GM10266 (cell line): ENCODE measurements around the gene ACTMAP.

Source experiments
- DNase-seq: peaks from one replicate; pipeline ENCODE4 v3.0.0; 2012; ENCODE audit errors: extremely low spot score
- TF ChIP-seq, protein P1 (sequence below): IDR thresholded peaks from 2 replicates; pipeline ENCODE4 v1.5.1; 2012; ENCODE audit warnings: mild to moderate bottlenecking, low read depth; ENCODE audit not compliant: control insufficient read depth, insufficient read depth; ENCODE audit errors: missing control alignments

The ACTMAP gene

DNA sequence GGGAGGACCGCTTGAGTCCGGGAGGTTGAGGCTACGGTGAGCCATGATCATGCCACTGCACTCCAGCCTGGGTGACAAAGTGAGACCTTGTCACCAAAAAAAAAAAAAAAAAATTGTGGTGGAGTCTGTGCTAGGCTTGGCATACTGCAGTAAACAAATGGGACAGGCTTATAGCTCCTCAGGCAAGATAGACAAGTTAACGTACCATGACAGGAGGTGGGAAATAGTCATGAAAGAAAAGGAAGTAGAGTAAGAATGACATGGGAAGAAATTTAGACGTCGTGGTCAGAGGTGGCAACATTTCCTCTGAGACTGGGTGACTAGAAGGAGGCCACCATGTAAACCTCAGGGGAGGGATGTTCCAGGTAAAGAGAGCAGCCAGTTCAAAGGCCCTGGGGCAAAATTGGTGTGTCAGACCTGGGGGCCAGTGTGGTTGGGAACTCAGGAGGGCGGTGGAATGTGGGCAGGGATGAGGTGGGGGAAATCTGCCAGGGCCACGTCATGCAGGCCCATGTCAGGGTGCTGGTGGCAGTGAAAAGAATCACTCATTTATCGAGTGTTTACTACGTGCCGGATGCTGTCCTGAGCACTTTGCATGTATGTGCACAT is 6.3 kb upstream of the ACTMAP start:
- no peak for DNase-seq
- TF ChIP-seq, protein P1, sequence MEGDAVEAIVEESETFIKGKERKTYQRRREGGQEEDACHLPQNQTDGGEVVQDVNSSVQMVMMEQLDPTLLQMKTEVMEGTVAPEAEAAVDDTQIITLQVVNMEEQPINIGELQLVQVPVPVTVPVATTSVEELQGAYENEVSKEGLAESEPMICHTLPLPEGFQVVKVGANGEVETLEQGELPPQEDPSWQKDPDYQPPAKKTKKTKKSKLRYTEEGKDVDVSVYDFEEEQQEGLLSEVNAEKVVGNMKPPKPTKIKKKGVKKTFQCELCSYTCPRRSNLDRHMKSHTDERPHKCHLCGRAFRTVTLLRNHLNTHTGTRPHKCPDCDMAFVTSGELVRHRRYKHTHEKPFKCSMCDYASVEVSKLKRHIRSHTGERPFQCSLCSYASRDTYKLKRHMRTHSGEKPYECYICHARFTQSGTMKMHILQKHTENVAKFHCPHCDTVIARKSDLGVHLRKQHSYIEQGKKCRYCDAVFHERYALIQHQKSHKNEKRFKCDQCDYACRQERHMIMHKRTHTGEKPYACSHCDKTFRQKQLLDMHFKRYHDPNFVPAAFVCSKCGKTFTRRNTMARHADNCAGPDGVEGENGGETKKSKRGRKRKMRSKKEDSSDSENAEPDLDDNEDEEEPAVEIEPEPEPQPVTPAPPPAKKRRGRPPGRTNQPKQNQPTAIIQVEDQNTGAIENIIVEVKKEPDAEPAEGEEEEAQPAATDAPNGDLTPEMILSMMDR: no peak

DNA sequence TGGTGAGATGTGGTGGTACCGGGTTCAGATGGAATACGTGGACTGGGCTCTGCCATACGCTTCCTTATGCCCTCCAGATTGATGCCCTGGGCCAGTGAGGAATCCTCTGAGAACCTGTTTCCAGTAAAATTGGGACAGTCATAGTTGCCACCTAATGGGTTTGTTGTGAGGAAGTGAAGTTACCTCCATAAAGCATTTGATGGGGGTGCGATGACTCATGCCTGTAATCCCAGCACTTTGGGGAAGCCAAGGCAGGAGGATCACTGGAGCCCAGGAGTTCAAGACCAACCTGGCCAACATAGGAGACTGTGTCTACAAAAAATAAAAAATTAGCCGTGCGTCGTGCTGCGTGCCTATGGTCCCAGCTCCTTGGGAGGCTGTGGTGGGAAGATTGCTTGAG is 5.5 kb upstream of the ACTMAP start:
- DNase-seq: no peak
- TF ChIP-seq, protein P1: no peak

DNA sequence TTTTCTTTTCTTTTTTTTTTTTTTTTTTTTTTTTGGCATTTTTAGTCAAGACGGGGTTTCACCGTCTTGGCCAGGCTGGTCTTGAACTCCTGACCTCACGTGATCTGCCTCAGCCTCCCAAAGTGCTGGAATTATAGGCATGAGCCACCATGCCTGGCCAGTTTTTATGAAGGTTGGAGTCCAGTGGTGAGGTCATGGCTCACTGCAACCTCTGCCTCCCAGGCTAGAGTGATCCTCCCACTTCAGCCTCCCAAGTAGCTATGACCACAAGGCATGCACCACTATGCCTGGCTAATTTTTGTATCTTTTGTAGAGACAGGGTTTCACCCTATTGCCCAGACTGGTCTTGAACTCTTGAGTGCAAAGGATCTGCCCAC is 5.0 kb upstream of the ACTMAP start:
- TF ChIP-seq, protein P1: no peak
- DNase-seq: no peak

DNA sequence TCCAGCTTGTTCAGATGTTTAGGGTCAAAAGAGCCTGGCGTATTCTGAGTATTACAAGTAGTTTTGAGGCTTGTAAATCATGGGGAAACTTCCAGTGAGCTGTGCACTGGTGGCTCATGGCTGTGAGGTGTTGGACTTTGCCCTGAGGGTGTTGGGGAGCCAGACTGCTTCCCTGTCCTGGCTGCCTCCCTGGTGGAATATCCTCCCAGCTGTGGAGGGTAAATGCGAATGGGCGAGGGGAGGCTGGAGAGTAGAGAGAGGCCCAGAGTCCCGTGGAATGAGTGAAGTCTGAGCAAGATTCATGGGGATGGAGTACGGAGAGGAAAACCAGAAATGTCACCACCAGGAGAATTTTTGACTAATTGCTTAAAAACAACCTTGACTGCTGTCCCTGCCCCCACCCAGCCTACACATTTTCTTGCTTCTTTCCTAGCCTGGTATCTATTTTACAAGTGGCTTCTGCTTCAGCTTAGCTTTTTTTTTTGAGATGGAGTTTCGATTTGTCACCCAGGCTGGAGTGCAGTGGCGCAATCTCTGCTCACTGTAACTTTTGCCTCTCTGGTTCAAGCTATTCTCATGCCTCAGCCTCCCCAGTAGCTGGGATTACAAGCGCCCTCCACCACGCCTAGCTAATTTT is 4.5 kb upstream of the ACTMAP start:
- TF ChIP-seq, protein P1: no peak
- DNase-seq: no peak

DNA sequence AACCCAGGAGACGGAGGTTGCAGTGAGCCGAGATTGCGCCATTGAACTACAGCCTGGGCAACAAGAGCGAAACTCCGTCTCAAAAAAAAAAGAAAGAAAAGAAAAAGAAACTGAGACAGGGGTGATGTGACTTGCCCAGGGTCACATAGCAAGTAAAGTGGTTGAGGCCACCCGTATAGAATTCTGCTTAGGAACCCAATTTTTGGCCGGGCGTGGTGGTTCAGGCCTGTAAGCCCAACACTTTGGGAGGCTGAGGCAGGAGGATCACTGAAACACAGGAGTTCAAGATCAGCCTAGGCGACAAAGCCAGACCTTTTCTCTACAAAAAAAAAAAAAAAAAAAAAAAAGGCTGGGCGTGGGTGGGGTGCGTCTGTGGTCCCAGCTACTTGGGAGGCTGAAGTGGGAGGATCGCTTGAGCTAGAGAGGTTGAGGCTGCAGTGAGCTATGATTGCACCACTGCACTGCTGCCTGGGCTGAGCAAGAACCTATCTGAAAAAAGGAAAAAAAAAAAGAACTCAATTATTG is 2.0 kb upstream of the ACTMAP start:
- DNase-seq: no peak
- TF ChIP-seq, protein P1: no peak

DNA sequence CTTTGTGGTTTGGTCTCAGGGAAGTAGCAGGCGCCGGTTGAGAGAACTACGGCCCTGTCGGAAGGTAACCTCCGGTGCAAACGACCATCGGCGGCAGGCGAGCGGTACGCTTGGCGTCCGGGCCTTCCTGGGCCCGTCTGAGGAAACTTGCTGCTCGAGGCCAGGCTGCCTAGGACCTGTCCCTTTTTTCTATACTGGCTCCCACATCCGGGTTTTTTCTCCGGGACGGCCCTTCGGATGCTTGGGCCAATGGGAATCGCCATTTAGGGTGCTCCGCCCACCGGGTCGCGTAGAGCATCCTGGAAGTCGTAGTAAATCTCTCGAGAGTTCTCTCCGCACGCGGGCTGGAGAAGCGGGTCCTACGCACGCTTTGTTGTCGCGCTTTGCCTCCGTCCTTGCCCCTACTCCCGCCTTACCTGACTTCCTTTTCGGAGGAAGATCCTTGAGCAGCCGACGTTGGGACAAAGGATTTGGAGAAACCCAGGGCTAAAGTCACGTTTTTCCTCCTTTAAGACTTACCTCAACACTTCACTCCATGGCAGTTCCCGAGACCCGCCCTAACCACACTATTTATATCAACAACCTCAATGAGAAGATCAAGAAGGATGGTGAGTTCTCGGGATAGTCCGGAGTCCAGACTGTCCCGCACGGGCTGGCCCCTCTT is 729 bp upstream of the ACTMAP start, which contains the start of gene SNRPA:
Gene SNRPA, plus strand, starts transcription at position 330 of the 664 bp plus-strand sequence. Its CDS starts 206 bp downstream, at position 536.
- TF ChIP-seq, protein P1: no peak
- peak; percentile 91 for DNase-seq
